ENCODE data around the gene HS1BP3. TPM values are rescaled to one million over a fixed set of nuclear protein-coding genes. Genes with fewer than 3 reads are reported as not detected.
A peak's percentile ranks its signal among the peaks of the same experiment; 100 is the strongest.

Gene HS1BP3
- total and polyA plus RNA-seq, 10 donors: 8.8 to 38.0 (median 25.9) TPM

GRCh38 chr2:20619624-20620024 is 31.3 kb downstream of the HS1BP3 start:
- H3K36me3 ChIP-seq: peaks cover 0 to 78% (median 49%) of the 10 kb centered on the region in 6 donors
- H3K4me1 ChIP-seq: peaks cover 17 to 72% (median 56%) of the 10 kb centered on the region in 6 donors
- DNase-seq: peak; percentile 61
- TF ChIP-seq CTCF (IDR thresholded peaks at IDR 0.05 in 8 of 11, conservative IDR thresholded peaks at IDR 0.05 in 3 of 11): no peak
- no peak for TF ChIP-seq POLR2A (IDR thresholded peaks at IDR 0.05)
- TF ChIP-seq POLR2AphosphoS5 (IDR thresholded peaks at IDR 0.05): no peak
- peak overlapping the region in 7 of 8 donors; percentile 33 to 85 (median 80) for H3K27ac ChIP-seq
- 73 to 88% (median 83%) methylated on average over 8 to 13 of the region's 13 CpGs for WGBS, 5 donors
- H3K27me3 ChIP-seq (replicated peaks in 1 of 7): no peaks in the 10 kb centered on the region
- no peaks in the 10 kb centered on the region for H3K9me3 ChIP-seq
- no peak overlapping the region for H3K4me3 ChIP-seq
- intact Hi-C loops (cut with DNase I; ENCODE audit: low total_unique reads): no loop called here

DNA sequence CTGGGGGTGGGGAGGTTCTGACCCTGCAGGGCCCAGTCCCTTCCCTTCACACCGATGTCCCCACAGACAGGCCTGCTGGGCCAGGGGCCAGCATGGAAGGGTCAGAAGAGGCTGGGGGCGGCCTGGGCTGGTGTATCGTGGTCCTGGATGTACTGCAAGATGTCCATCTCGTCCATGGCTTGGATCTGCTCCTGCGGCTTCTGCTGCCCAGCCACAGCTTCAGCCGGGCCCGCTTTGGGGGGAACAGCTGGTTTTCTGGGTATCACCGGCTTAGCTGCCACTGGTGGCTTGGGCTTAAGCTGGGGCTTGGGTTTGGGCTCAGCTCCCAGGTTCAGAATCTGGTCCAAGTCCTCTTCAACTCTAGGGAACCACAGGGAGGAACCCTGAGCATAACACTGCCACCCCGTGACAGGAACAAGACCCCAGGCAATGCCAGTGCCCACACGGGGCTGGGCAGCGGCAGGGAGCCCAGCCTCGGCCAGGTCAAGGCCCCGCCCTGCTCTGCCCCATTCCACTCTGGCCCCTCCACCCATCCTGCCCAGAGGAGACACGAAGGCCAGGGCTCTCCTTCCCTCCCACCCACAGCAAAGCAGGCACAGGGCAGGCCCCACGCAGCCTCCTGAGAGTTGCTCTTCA is 31.9 kb downstream of the HS1BP3 start:
- peak; percentile 73 for DNase-seq
- peaks cover 23 to 79% (median 62%) of the 10 kb centered on the region in 6 donors for H3K4me1 ChIP-seq
- WGBS, 5 donors: 71 to 93% (median 77%) methylated on average over 4 to 15 of the region's 15 CpGs
- H3K36me3 ChIP-seq: peaks cover 0 to 72% (median 43%) of the 10 kb centered on the region in 6 donors
- peak overlapping the region; percentile 33 to 85 (median 78) for H3K27ac ChIP-seq
- intact Hi-C loops (cut with DNase I; ENCODE audit: low total_unique reads): no loop called here
- H3K4me3 ChIP-seq: no peak overlapping the region
- no peaks in the 10 kb centered on the region for H3K9me3 ChIP-seq
- TF ChIP-seq POLR2AphosphoS5 (IDR thresholded peaks at IDR 0.05): peak in 1 of 3 donors; percentile 66
- no peak for TF ChIP-seq POLR2A (IDR thresholded peaks at IDR 0.05)
- no peak for TF ChIP-seq CTCF (IDR thresholded peaks at IDR 0.05 in 8 of 11, conservative IDR thresholded peaks at IDR 0.05 in 3 of 11)
- no peaks in the 10 kb centered on the region for H3K27me3 ChIP-seq (replicated peaks in 1 of 7)

DNA sequence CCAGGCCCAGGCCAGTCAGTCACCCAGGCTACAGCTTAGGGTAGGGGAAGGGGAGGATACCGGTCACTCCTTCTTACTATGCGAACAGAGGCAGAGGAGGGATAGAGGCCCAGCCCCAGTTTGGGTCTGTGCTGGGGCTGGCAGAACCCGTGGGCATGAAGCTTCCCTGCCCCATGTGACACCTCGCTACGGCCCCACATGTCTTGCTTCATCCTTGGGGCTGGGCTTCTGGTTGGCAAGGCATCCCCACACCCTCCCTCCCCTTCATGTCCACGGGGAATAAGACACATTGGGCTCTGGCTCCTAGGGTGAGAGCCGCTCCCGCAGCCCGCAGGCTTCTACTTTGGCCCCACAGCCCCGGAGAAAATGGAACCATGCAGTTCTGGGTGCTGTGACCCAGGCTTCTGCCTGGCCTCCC is 32.4 kb downstream of the HS1BP3 start:
- intact Hi-C loops (cut with DNase I; ENCODE audit: low total_unique reads): no loop called here
- H3K9me3 ChIP-seq: no peaks in the 10 kb centered on the region
- DNase-seq: no peak
- no peaks in the 10 kb centered on the region for H3K27me3 ChIP-seq (replicated peaks in 1 of 7)
- no peak for TF ChIP-seq POLR2A (IDR thresholded peaks at IDR 0.05)
- TF ChIP-seq CTCF (IDR thresholded peaks at IDR 0.05 in 8 of 11, conservative IDR thresholded peaks at IDR 0.05 in 3 of 11): no peak
- TF ChIP-seq POLR2AphosphoS5 (IDR thresholded peaks at IDR 0.05): no peak
- H3K36me3 ChIP-seq: peaks cover 0 to 67% (median 38%) of the 10 kb centered on the region in 6 donors
- 63 to 81% (median 71%) methylated on average over 6 to 10 of the region's 10 CpGs for whole genome bisulfite sequencing, 5 donors
- H3K27ac ChIP-seq: peak overlapping the region; percentile 33 to 85 (median 78)
- no peak overlapping the region for H3K4me3 ChIP-seq
- peaks cover 23 to 80% (median 66%) of the 10 kb centered on the region in 6 donors for H3K4me1 ChIP-seq

DNA sequence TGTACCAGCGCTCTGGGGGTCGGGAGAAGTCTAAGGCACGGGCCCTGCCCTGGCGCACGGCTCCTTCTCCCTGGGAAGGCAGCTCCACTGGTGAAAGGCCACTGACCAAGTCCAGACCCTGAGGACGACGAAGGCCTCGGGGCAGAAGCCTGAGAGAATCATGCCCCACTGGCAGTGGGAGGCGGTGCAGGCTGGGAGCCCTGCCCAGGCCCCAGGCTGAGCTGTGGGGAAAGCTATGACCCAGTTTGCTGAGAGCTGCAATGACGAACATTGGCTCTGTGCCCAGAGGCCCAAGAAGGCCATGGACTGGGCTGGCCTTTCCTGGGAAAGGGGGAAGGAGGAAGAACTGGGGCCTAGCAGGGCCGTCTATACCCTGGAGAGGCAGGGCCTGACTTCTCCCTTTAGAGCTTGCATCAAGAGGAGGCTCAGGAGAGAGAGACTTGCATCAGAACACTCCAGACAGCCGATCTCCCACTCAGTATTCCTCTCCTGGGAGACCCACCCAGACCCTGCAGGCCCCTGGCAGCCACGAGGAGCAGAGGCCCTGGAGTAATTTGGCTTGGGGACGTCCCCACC is 32.9 kb downstream of the HS1BP3 start:
- peaks cover 0 to 62% (median 33%) of the 10 kb centered on the region in 6 donors for H3K36me3 ChIP-seq
- peaks cover 23 to 80% (median 69%) of the 10 kb centered on the region in 6 donors for H3K4me1 ChIP-seq
- intact Hi-C loops (cut with DNase I; ENCODE audit: low total_unique reads): no loop called here
- 43 to 64% (median 56%) methylated on average over 12 to 14 of the region's 14 CpGs for WGBS, 5 donors
- peak; percentile 90 for DNase-seq
- no peak for TF ChIP-seq POLR2A (IDR thresholded peaks at IDR 0.05)
- peak; percentile 42 to 81 (median 69) for TF ChIP-seq CTCF (IDR thresholded peaks at IDR 0.05 in 8 of 11, conservative IDR thresholded peaks at IDR 0.05 in 3 of 11)
- peak; percentile 83 to 88 (median 86) for TF ChIP-seq POLR2AphosphoS5 (IDR thresholded peaks at IDR 0.05)
- peak overlapping the region; percentile 33 to 85 (median 78) for H3K27ac ChIP-seq
- H3K27me3 ChIP-seq (replicated peaks in 1 of 7): no peaks in the 10 kb centered on the region
- no peaks in the 10 kb centered on the region for H3K9me3 ChIP-seq
- H3K4me3 ChIP-seq: no peak overlapping the region

All from spleen (tissue), 11 donors.